HCT116 (cell line): ENCODE measurements around the gene PI4KA. TPM values are rescaled to one million over a fixed set of nuclear protein-coding genes. Genes with fewer than 3 reads are reported as not detected.

Source experiments
- ATAC-seq: fragments of 200-7000 bp; cut with Tn5 transposase; 2 replicates; pipeline ENCODE4 v1.9.1; 2020; ENCODE audit warnings: mild to moderate bottlenecking, moderate library complexity
- BruUV-seq: library from RNA; stranded (reverse); fragments of 400-500 nt; replicated peaks from 2 replicates; lab custom pipeline; 2021; lab: Mats Ljungman, UMichigan
- CTCF ChIA-PET: fragments of 300-600 bp; sonication (Branson Sonifier 250); formaldehyde crosslinking; loops from one replicate; lab custom pipeline; 2021; ENCODE audit warnings: antibody characterized with exemption; lab: Charles Lee
- POLR2A ChIA-PET: fragments of 300-600, 350-600 bp; sonication (Branson Sonifier 250); formaldehyde crosslinking; loops from one replicate; lab custom pipeline; 2021; ENCODE audit warnings: antibody characterized with exemption; lab: Charles Lee
- RAD21 ChIA-PET, 2 experiments: fragments of 300-600 bp; sonication (Branson Sonifier 250); formaldehyde crosslinking; loops; one replicate each; lab custom pipeline; 2023; ENCODE audit warnings: low total read pairs in 2 of 2; ENCODE audit not compliant: uncharacterized antibody in 2 of 2, unreplicated experiment in 2 of 2, low non-redundant PET in 1 of 2; lab: Charles Lee
- DNase-seq: peaks from one replicate; pipeline ENCODE4 v3.0.0-alpha.2; 2010; ENCODE audit warnings: low read depth, low spot score
- H2AFZ ChIP-seq: fragments of 200-600 bp; shearing (Covaris generic), sonication (generic); 2 replicates; pipeline ENCODE4 v1.6.1; 2017; ENCODE audit warnings: low read depth, mixed run types, mixed read lengths, antibody characterized with exemption, low read length; ENCODE audit not compliant: poor library complexity, severe bottlenecking
- H3K27ac ChIP-seq: 2 replicates; pipeline ENCODE4 v1.5.1; 2012; ENCODE audit warnings: low read depth, low read length
- H3K27me3 ChIP-seq: fragments of 200-600 bp; sonication (generic); 2 replicates; pipeline ENCODE4 v1.6.1; 2016; ENCODE audit warnings: mixed run types, low read length, mixed read lengths; ENCODE audit not compliant: insufficient read depth
- H3K36me3 ChIP-seq, 2 experiments: fragments of 200-500 bp in 1 of 2; fragments of 200-600 bp in 1 of 2; sonication (Bioruptor generic) in 1 of 2; sonication (generic) in 1 of 2; 2 replicates each; pipeline versions ENCODE4 v1.5.1 to v1.6.1; 2014 to 2016; ENCODE audit warnings: low read length in 2 of 2, inconsistent platforms in 1 of 2, mixed read lengths in 1 of 2, mixed run types in 1 of 2; ENCODE audit not compliant: insufficient read depth in 2 of 2, control insufficient read depth in 1 of 2
- H3K4me1 ChIP-seq, 2 experiments: fragments of 200-600 bp in 1 of 2; sonication (generic) in 1 of 2; 2 replicates each; pipeline versions ENCODE4 v1.5.1 to v1.6.1; 2012 to 2017; ENCODE audit warnings: low read length in 2 of 2, inconsistent platforms in 1 of 2, mild to moderate bottlenecking in 1 of 2, mixed read lengths in 1 of 2, mixed run types in 1 of 2, moderate library complexity in 1 of 2; ENCODE audit not compliant: insufficient read depth in 2 of 2, control insufficient read depth in 1 of 2
- H3K4me2 ChIP-seq: fragments of 200-600 bp; sonication (generic); 2 replicates; pipeline ENCODE4 v1.6.1; 2017; ENCODE audit warnings: mixed run types, low read length, mixed read lengths
- H3K4me3 ChIP-seq, 2 experiments: fragments of 200-600 bp in 1 of 2; sonication (generic) in 1 of 2; replicated peaks in 1 of 2; 2 replicates each; pipeline ENCODE4 v1.5.1; 2011 to 2016; ENCODE audit warnings: low read length in 2 of 2, control low read depth in 1 of 2, low read depth in 1 of 2, mild to moderate bottlenecking in 1 of 2, mixed read lengths in 1 of 2, mixed run types in 1 of 2
- H3K79me2 ChIP-seq: fragments of 200-600 bp; sonication (generic); 2 replicates; pipeline ENCODE4 v1.6.1; 2017; ENCODE audit warnings: mild to moderate bottlenecking, mixed run types, low read length, moderate library complexity, mixed read lengths; ENCODE audit not compliant: insufficient read depth
- H3K9ac ChIP-seq: fragments of 200-600 bp; sonication (generic); 2 replicates; pipeline ENCODE4 v1.6.1; 2016; ENCODE audit warnings: low read length, mixed read lengths
- H3K9me2 ChIP-seq: fragments of 200-600 bp; sonication (generic), shearing (Covaris generic); 2 replicates; pipeline ENCODE4 v1.6.1; 2017; ENCODE audit warnings: mixed run types, mild to moderate bottlenecking, moderate library complexity; ENCODE audit not compliant: insufficient read depth
- H3K9me3 ChIP-seq, 2 experiments: fragments of 200-500 bp in 1 of 2; fragments of 200-600 bp in 1 of 2; sonication (Bioruptor generic) in 1 of 2; sonication (generic) in 1 of 2; 2 replicates each; pipeline ENCODE4 v1.6.1; 2014 to 2017; ENCODE audit warnings: low read length in 2 of 2, mixed read lengths in 2 of 2, inconsistent platforms in 1 of 2, low read depth in 1 of 2, mild to moderate bottlenecking in 1 of 2, mixed run types in 1 of 2, moderate library complexity in 1 of 2; ENCODE audit not compliant: control insufficient read depth in 1 of 2, insufficient read depth in 1 of 2
- H4K20me1 ChIP-seq: fragments of 200-600 bp; sonication (generic), shearing (Covaris generic); 2 replicates; pipeline ENCODE4 v1.6.1; 2017; ENCODE audit warnings: mixed run types, mild to moderate bottlenecking, moderate library complexity; ENCODE audit not compliant: insufficient read depth
- ATF3 ChIP-seq: IDR thresholded peaks from 2 replicates; pipeline ENCODE4 v1.6.1; 2012
- CBX3 ChIP-seq: IDR thresholded peaks from 2 replicates; pipeline ENCODE4 v1.6.1; 2012; ENCODE audit warnings: low read depth
- CEBPB ChIP-seq: IDR thresholded peaks from 2 replicates; pipeline ENCODE4 v1.6.1; 2012; ENCODE audit warnings: low read depth
- CTCF ChIP-seq, 3 experiments: fragments of 200-600 bp in 1 of 3; sonication (generic) in 1 of 3; IDR thresholded peaks in 2 of 3; conservative IDR thresholded peaks in 1 of 3; 2 replicates each; pipeline ENCODE4 v1.5.1; 2012 to 2017; ENCODE audit warnings: low read depth in 2 of 3, low read length in 2 of 3, antibody characterized with exemption in 1 of 3, borderline replicate concordance in 1 of 3, control low read depth in 1 of 3, mild to moderate bottlenecking in 1 of 3, mixed read lengths in 1 of 3, mixed run types in 1 of 3, moderate library complexity in 1 of 3; ENCODE audit not compliant: insufficient read depth in 1 of 3
- EZH2 ChIP-seq: fragments of 200-600 bp; sonication (generic); IDR thresholded peaks from 2 replicates; pipeline ENCODE4 v1.6.1; 2017; ENCODE audit warnings: antibody characterized with exemption, mixed run types
- EZH2phosphoT487 ChIP-seq: fragments of 200-600 bp; IDR thresholded peaks from 2 replicates; pipeline ENCODE4 v1.6.1; 2018; ENCODE audit warnings: antibody characterized with exemption, borderline replicate concordance
- FOSL1 ChIP-seq: IDR thresholded peaks from 2 replicates; pipeline ENCODE4 v1.6.1; 2012; ENCODE audit warnings: low read depth
- JUND ChIP-seq: IDR thresholded peaks from 2 replicates; pipeline ENCODE4 v1.6.1; 2012
- MAX ChIP-seq: IDR thresholded peaks from 2 replicates; pipeline ENCODE4 v1.6.1; 2012
- POLR2A ChIP-seq: IDR thresholded peaks from 2 replicates; pipeline ENCODE4 v1.7.0; 2011; ENCODE audit warnings: borderline replicate concordance; ENCODE audit not compliant: insufficient read depth, insufficient read length; ENCODE audit errors: extremely low read depth
- POLR2AphosphoS5 ChIP-seq: IDR thresholded peaks from 2 replicates; pipeline ENCODE4 v1.6.1; 2011; ENCODE audit warnings: mild to moderate bottlenecking, low read depth, low read length, moderate library complexity
- RAD21 ChIP-seq: IDR thresholded peaks from 2 replicates; pipeline ENCODE4 v1.6.1; 2012; ENCODE audit warnings: low read depth, mild to moderate bottlenecking
- REST ChIP-seq: IDR thresholded peaks from 2 replicates; pipeline ENCODE4 v1.6.1; 2012; ENCODE audit warnings: low read depth
- SP1 ChIP-seq: IDR thresholded peaks from 2 replicates; pipeline ENCODE4 v1.6.1; 2012; ENCODE audit warnings: low read depth
- SRF ChIP-seq: IDR thresholded peaks from 2 replicates; pipeline ENCODE4 v1.6.1; 2012; ENCODE audit warnings: low read depth
- TCF7L2 ChIP-seq: IDR thresholded peaks from 2 replicates; pipeline ENCODE4 v1.7.0; 2011; ENCODE audit warnings: borderline replicate concordance, inconsistent platforms; ENCODE audit not compliant: insufficient read depth, insufficient read length; ENCODE audit errors: extremely low read depth
- YY1 ChIP-seq: IDR thresholded peaks from 2 replicates; pipeline ENCODE4 v1.6.1; 2011; ENCODE audit warnings: low read length, low read depth, moderate library complexity, mild to moderate bottlenecking; ENCODE audit not compliant: insufficient replicate concordance; ENCODE audit errors: extremely low read depth
- ZBTB33 ChIP-seq: IDR thresholded peaks from 2 replicates; pipeline ENCODE4 v1.6.1; 2011; ENCODE audit warnings: mild to moderate bottlenecking, low read length, moderate library complexity; ENCODE audit not compliant: insufficient replicate concordance; ENCODE audit errors: extremely low read depth
- ZFX ChIP-seq: fragments of 450-650 bp; IDR thresholded peaks from 2 replicates; pipeline ENCODE4 v1.6.1; 2017
- ZNF274 ChIP-seq: fragments of 200-500 bp; sonication (Bioruptor generic); IDR thresholded peaks from 2 replicates; pipeline ENCODE4 v1.6.1; 2014; ENCODE audit warnings: mild to moderate bottlenecking, low read depth, low read length, inconsistent platforms
- intact Hi-C: fragments of 100-400 bp; cut with micrococcal nuclease; formaldehyde crosslinking; loops from 2 replicates; pipeline ENCODE4 v1.10.0; 2022
- total RNA-seq: library from RNA; stranded (reverse); gene quantifications from one replicate; pipeline ENCODE4 v1.2.1, GENCODE V29; 2021; ENCODE audit not compliant: unreplicated experiment

Gene PI4KA
- total RNA-seq, 1 experiment from 2014 or later: 59.6 TPM

- ChIA-PET CTCF (interaction anchor here (0.5 kb wide), 1 partner anchor 328 kb away, joined by 3 read pairs; no protein-coding TSS in a partner anchor), POLR2A (no interaction called here), RAD21 (no interaction called here)
- H4K20me1 ChIP-seq: no peaks in the 10 kb centered on the region
- no peak overlapping the region for H3K27ac ChIP-seq
- H3K79me2 ChIP-seq: no peaks in the 10 kb centered on the region
- no peak overlapping the region for H3K4me3 ChIP-seq
- H3K9me3 ChIP-seq: no peaks in the 10 kb centered on the region
- BruUV-seq: no TSS peak
- no peaks in the 10 kb centered on the region for H3K27me3 ChIP-seq
- no peaks in the 10 kb centered on the region for H3K4me1 ChIP-seq
- TF ChIP-seq ATF3 (no peak), CEBPB (no peak), EZH2 (no peak), TCF7L2 (no peak), ZFX (no peak), SP1 (no peak), CTCF (IDR thresholded peaks at IDR 0.05 in 2 of 3, conservative IDR thresholded peaks at IDR 0.05 in 1 of 3; ENCODE audit: borderline replicate concordance in 1 of 3, insufficient read depth in 1 of 3, low read depth in 2 of 3, low read length in 2 of 3) (no peak), MAX (no peak), POLR2AphosphoS5 (no peak), YY1 (no peak), SRF (no peak), ZNF274 (no peak), ZBTB33 (no peak), RAD21 (no peak), POLR2A (no peak), FOSL1 (no peak), EZH2phosphoT487 (no peak), REST (no peak), JUND (no peak), CBX3 (no peak)
- no peaks in the 10 kb centered on the region for H3K9me2 ChIP-seq
- ATAC-seq (peak; percentile 58), DNase-seq (no peak)
- no peak overlapping the region for H3K9ac ChIP-seq
- intact Hi-C loops: no loop called here
- H2AFZ ChIP-seq: no peak overlapping the region
- H3K36me3 ChIP-seq: peaks cover 6% of the 10 kb centered on the region in 2 experiments; a peak in 2 of 4 replicates
- H3K4me2 ChIP-seq: no peak overlapping the region
These were observed 112.0 kb downstream of the PI4KA start for GRCh38 chr22:20746431-20747189.
